Measurements from ENCODE around the gene EGFL7.

The EGFL7 gene

GRCh38 chr9:136687721-136688223 lies 25.1 kb downstream of the EGFL7 start:
- no peak overlapping the region for H3K4me3 ChIP-seq (ENCODE audit: control insufficient read depth, low read depth, low read length)
- TF ChIP-seq CTCF (IDR thresholded peaks at IDR 0.05; ENCODE audit: control insufficient read depth, insufficient read depth, low read depth, low read length, missing control alignments): no peak
- DNase-seq (ENCODE audit: low read depth): no peak

GRCh38 chr9:136688274-136689107 lies 25.8 kb downstream of the EGFL7 start:
- H3K4me3 ChIP-seq (ENCODE audit: control insufficient read depth, low read depth, low read length): no peak overlapping the region
- no peak for DNase-seq (ENCODE audit: low read depth)
- no peak for TF ChIP-seq CTCF (IDR thresholded peaks at IDR 0.05; ENCODE audit: control insufficient read depth, insufficient read depth, low read depth, low read length, missing control alignments)

GRCh38 chr9:136689108-136689460 lies 26.4 kb downstream of the EGFL7 start:
- H3K4me3 ChIP-seq (ENCODE audit: control insufficient read depth, low read depth, low read length): no peak overlapping the region
- no peak for DNase-seq (ENCODE audit: low read depth)
- TF ChIP-seq CTCF (IDR thresholded peaks at IDR 0.05; ENCODE audit: control insufficient read depth, insufficient read depth, low read depth, low read length, missing control alignments): no peak

GRCh38 chr9:136690104-136690805 lies 27.5 kb downstream of the EGFL7 start:
- TF ChIP-seq CTCF (IDR thresholded peaks at IDR 0.05; ENCODE audit: control insufficient read depth, insufficient read depth, low read depth, low read length, missing control alignments): no peak
- no peak for DNase-seq (ENCODE audit: low read depth)
- H3K4me3 ChIP-seq (ENCODE audit: control insufficient read depth, low read depth, low read length): no peak overlapping the region

- H3K4me3 ChIP-seq (ENCODE audit: control insufficient read depth, low read depth, low read length): no peak overlapping the region
- TF ChIP-seq CTCF (IDR thresholded peaks at IDR 0.05; ENCODE audit: control insufficient read depth, insufficient read depth, low read depth, low read length, missing control alignments): no peak
- no peak for DNase-seq (ENCODE audit: low read depth)
Measured at GRCh38 chr9:136690806-136691261, 28.1 kb downstream of the EGFL7 start.

GRCh38 chr9:136691316-136692184 lies 28.8 kb downstream of the EGFL7 start:
- no peak overlapping the region for H3K4me3 ChIP-seq (ENCODE audit: control insufficient read depth, low read depth, low read length)
- no peak for TF ChIP-seq CTCF (IDR thresholded peaks at IDR 0.05; ENCODE audit: control insufficient read depth, insufficient read depth, low read depth, low read length, missing control alignments)
- DNase-seq (ENCODE audit: low read depth): no peak

Measured in AG09309 (cell line).